Measurements from ENCODE around the gene SLC4A1. TPM values are rescaled to one million over a fixed set of nuclear protein-coding genes. Genes with fewer than 3 reads are reported as not detected.
A peak's percentile ranks its signal among the peaks of the same experiment; 100 is the strongest.

SLC4A1 gene
- total and polyA plus RNA-seq, 11 donors, result 0.03 to 3.3 (median 0.50) TPM; not detected in 2

GRCh38 chr17:44200478-44201155 lies 67.3 kb downstream of the SLC4A1 start:
- H3K27me3 ChIP-seq, result no peaks in the 10 kb centered on the region
- TF ChIP-seq CTCF (IDR thresholded peaks at IDR 0.05) (no peak), POLR2A (IDR thresholded peaks at IDR 0.05) (peak in 1 of 2 donors; percentile 5)
- intact Hi-C loops (cut with DNase I), result loop anchor here in 2 of 10 donors (1.0 kb wide), 2 partner anchors 18 to 19 kb away; partner anchors contain the start of gene UBTF (in 1 of the 2)
- H3K4me1 ChIP-seq, result peaks cover 0 to 42% (median 17%) of the 10 kb centered on the region in 12 donors
- peak overlapping the region; percentile 42 to 99 (median 91) for H3K4me3 ChIP-seq
- DNase-seq, result no peak
- peaks cover 0 to 20% (median 16%) of the 10 kb centered on the region in 9 donors for H3K36me3 ChIP-seq
- ATAC-seq, result peak in 3 of 4 donors; percentile 0 to 3 (median 0)
- peak overlapping the region; percentile 94 to 100 (median 98) for H3K27ac ChIP-seq
- 5 to 10% (median 7%) methylated on average over 25 to 36 of the region's 36 CpGs for WGBS, 4 donors
- H3K9me3 ChIP-seq, result no peaks in the 10 kb centered on the region

- peak in 1 of 2 donors; percentile 35 for TF ChIP-seq POLR2A (IDR thresholded peaks at IDR 0.05)
- no peak for TF ChIP-seq CTCF (IDR thresholded peaks at IDR 0.05)
- intact Hi-C loops (cut with DNase I), result loop anchor here in 2 of 10 donors (1.0 kb wide), 2 partner anchors 18 to 19 kb away; partner anchors contain the start of gene UBTF (in 1 of the 2)
- ATAC-seq, result peak; percentile 91 to 96 (median 94)
- peaks cover 0 to 28% (median 24%) of the 10 kb centered on the region in 9 donors for H3K36me3 ChIP-seq
- WGBS, 4 donors, result 0 to 1% (median 0%) methylated on average over 23 to 125 of the region's 126 CpGs
- peaks cover 0 to 40% (median 17%) of the 10 kb centered on the region in 12 donors for H3K4me1 ChIP-seq
- no peaks in the 10 kb centered on the region for H3K27me3 ChIP-seq
- peak within 1 kb of the TSS; percentile 96 to 100 (median 98) for H3K27ac ChIP-seq
- no peaks in the 10 kb centered on the region for H3K9me3 ChIP-seq
- H3K4me3 ChIP-seq, result peak within 1 kb of the TSS; percentile 55 to 99 (median 91)
- peak; percentile 99 to 100 (median 100) for DNase-seq
Measured at GRCh38 chr17:44199553-44200477, 68.1 kb downstream of the SLC4A1 start, which contains the start of gene ATXN7L3. Gene ATXN7L3, minus strand, starts transcription at chr17:44199884. Its CDS starts 1,814 bp downstream, at chr17:44198070.

- DNase-seq (peak; percentile 66 to 88 (median 76)), ATAC-seq (peak in 3 of 4 donors; percentile 16 to 49 (median 17))
- peak overlapping the region; percentile 55 to 99 (median 91) for H3K4me3 ChIP-seq
- no peaks in the 10 kb centered on the region for H3K27me3 ChIP-seq
- peaks cover 0 to 37% (median 33%) of the 10 kb centered on the region in 9 donors for H3K36me3 ChIP-seq
- peaks cover 0 to 32% (median 17%) of the 10 kb centered on the region in 12 donors for H3K4me1 ChIP-seq
- TF ChIP-seq CTCF (IDR thresholded peaks at IDR 0.05) (no peak), POLR2A (IDR thresholded peaks at IDR 0.05) (no peak)
- intact Hi-C loops (cut with DNase I), result no loop called here
- WGBS, 4 donors, result 1 to 2% (median 1%) methylated on average over 16 to 68 of the region's 68 CpGs
- peak overlapping the region; percentile 96 to 100 (median 98) for H3K27ac ChIP-seq
- H3K9me3 ChIP-seq, result no peaks in the 10 kb centered on the region
Measured at GRCh38 chr17:44198721-44199552, 69.0 kb downstream of the SLC4A1 start.

Small RNA genes lying within 50 kb of the gene (microRNA-seq; reads per million reads assigned to microRNA genes)
- gene MIR6782, result 0 to 2.3 (median 0.30) reads per million in 4 donors

Other genes starting within 250 kb of the SLC4A1 start
- gene LSM12, start 201.5 kb downstream of the SLC4A1 start, total RNA-seq, result 10 to 100 TPM; 38.4 to 55.6 (median 44.1) TPM
- 10 to 100 TPM; 30.8 to 41.2 TPM for gene LSM12, start 201.5 kb downstream of the SLC4A1 start, polyA plus RNA-seq
- 10 to 100 TPM; 28.5 to 46.5 (median 36.6) TPM for gene G6PC3, start 197.4 kb downstream of the SLC4A1 start, total RNA-seq
- gene G6PC3, start 197.4 kb downstream of the SLC4A1 start, polyA plus RNA-seq, result 10 to 100 TPM; 52.4 to 75.1 TPM
- 100 to 1,000 TPM in 2 of 9 donors, 10 to 100 TPM in 7; 54.6 to 283 (median 70.1) TPM for gene HDAC5, start 144.5 kb downstream of the SLC4A1 start, total RNA-seq
- gene HDAC5, start 144.5 kb downstream of the SLC4A1 start, polyA plus RNA-seq, result 10 to 100 TPM; 64.2 to 91.0 TPM
- gene HROB, start 126.2 kb downstream of the SLC4A1 start, total RNA-seq, result 1 to 10 TPM in 4 of 9 donors, under 1 TPM in 5; 0.47 to 5.8 (median 0.84) TPM
- gene HROB, start 126.2 kb downstream of the SLC4A1 start, polyA plus RNA-seq, result under 1 TPM; 0.34 to 0.42 TPM
- gene ASB16, start 97.4 kb downstream of the SLC4A1 start, total RNA-seq, result 10 to 100 TPM in 7 of 9 donors, 1 to 10 TPM in 2; 7.7 to 71.1 (median 13.8) TPM
- gene ASB16, start 97.4 kb downstream of the SLC4A1 start, polyA plus RNA-seq, result 1 to 10 TPM; 1.5 to 5.1 TPM
- 10 to 100 TPM; 18.8 to 37.4 (median 21.8) TPM for gene TMUB2, start 81.2 kb downstream of the SLC4A1 start, total RNA-seq
- 10 to 100 TPM; 24.7 to 35.1 TPM for gene TMUB2, start 81.2 kb downstream of the SLC4A1 start, polyA plus RNA-seq
- 10 to 100 TPM; 24.1 to 51.9 (median 35.3) TPM for gene ATXN7L3, start 68.3 kb downstream of the SLC4A1 start, total RNA-seq
- 10 to 100 TPM; 24.3 to 54.4 TPM for gene ATXN7L3, start 68.3 kb downstream of the SLC4A1 start, polyA plus RNA-seq
- 10 to 100 TPM; 33.1 to 61.2 (median 44.2) TPM for gene UBTF, start 48.5 kb downstream of the SLC4A1 start, total RNA-seq
- gene UBTF, start 48.5 kb downstream of the SLC4A1 start, polyA plus RNA-seq, result 10 to 100 TPM; 34.1 to 41.6 TPM
- gene RUNDC3A, start 40.5 kb upstream of the SLC4A1 start, total RNA-seq, result 1 to 10 TPM in 2 of 9 donors, under 1 TPM in 6, not detected in 1; 0.27 to 1.3 (median 0.57) TPM
- gene RUNDC3A, start 40.5 kb upstream of the SLC4A1 start, polyA plus RNA-seq, result under 1 TPM; 0.19 to 0.57 TPM
- 10 to 100 TPM; 37.2 to 78.5 (median 49.7) TPM for gene SLC25A39, start 56.7 kb upstream of the SLC4A1 start, total RNA-seq
- 10 to 100 TPM; 60.2 to 96.0 TPM for gene SLC25A39, start 56.7 kb upstream of the SLC4A1 start, polyA plus RNA-seq
- gene GRN, start 77.2 kb upstream of the SLC4A1 start, total RNA-seq, result 100 to 1,000 TPM in 8 of 9 donors, 10 to 100 TPM in 1; 94.8 to 451 (median 196) TPM
- 100 to 1,000 TPM in 1 of 2 donors, 10 to 100 TPM in 1; 44.6 to 105 TPM for gene GRN, start 77.2 kb upstream of the SLC4A1 start, polyA plus RNA-seq
- gene FAM171A2, start 95.7 kb upstream of the SLC4A1 start, total RNA-seq, result 1 to 10 TPM in 3 of 9 donors, under 1 TPM in 6; 0.40 to 2.1 (median 0.87) TPM
- gene FAM171A2, start 95.7 kb upstream of the SLC4A1 start, polyA plus RNA-seq, result under 1 TPM; 0.42 to 0.51 TPM
- 1 to 10 TPM in 2 of 9 donors, under 1 TPM in 7; 0.16 to 1.8 (median 0.37) TPM for gene ITGA2B, start 121.5 kb upstream of the SLC4A1 start, total RNA-seq
- under 1 TPM; 0.22 to 0.34 TPM for gene ITGA2B, start 121.5 kb upstream of the SLC4A1 start, polyA plus RNA-seq
- gene GPATCH8, start 235.3 kb upstream of the SLC4A1 start, total RNA-seq, result 10 to 100 TPM; 17.5 to 24.9 (median 21.5) TPM
- 10 to 100 TPM; 12.8 to 15.1 TPM for gene GPATCH8, start 235.3 kb upstream of the SLC4A1 start, polyA plus RNA-seq

All from heart left ventricle (tissue), 16 donors.